HG02943 (cell line): ENCODE results near the gene MREG.
"Not testable (repeated sequence)": the region's sequence is repeated elsewhere in the genome, so short reads cannot be mapped to it uniquely, and the experiment has no call there.

Source experiments
- ATAC-seq: cut with Tn5 transposase; IDR thresholded peaks from one replicate; pipeline ENCODE4 v1.9.1; 2021; ENCODE audit warnings: mild to moderate bottlenecking, low read depth, moderate library complexity; ENCODE audit not compliant: unreplicated experiment

Gene MREG

GRCh38 chr2:215997219-215997618 lies 16.1 kb downstream of the MREG start:
- no peak for ATAC-seq

- no peak for ATAC-seq
Measured at GRCh38 chr2:215994911-215995310, 18.4 kb downstream of the MREG start.

GRCh38 chr2:215988556-215989207 lies 24.7 kb downstream of the MREG start:
- not testable (repeated sequence) for ATAC-seq

GRCh38 chr2:215985257-215985656 lies 28.1 kb downstream of the MREG start:
- no peak for ATAC-seq

- no peak for ATAC-seq
Measured at GRCh38 chr2:215984661-215985060, 28.7 kb downstream of the MREG start.

- peak; percentile 63 for ATAC-seq
Measured at GRCh38 chr2:215983581-215984351, 29.6 kb downstream of the MREG start.

- no peak for ATAC-seq
Measured at GRCh38 chr2:215982465-215982875, 30.9 kb downstream of the MREG start.

GRCh38 chr2:215981115-215981514 lies 32.2 kb downstream of the MREG start:
- ATAC-seq, result no peak

GRCh38 chr2:215979620-215980019 lies 33.7 kb downstream of the MREG start:
- no peak for ATAC-seq

- no peak for ATAC-seq
Measured at GRCh38 chr2:215974700-215975429, 38.5 kb downstream of the MREG start.

GRCh38 chr2:215973954-215974699 lies 39.2 kb downstream of the MREG start:
- ATAC-seq, result no peak

- ATAC-seq, result no peak
Measured at GRCh38 chr2:215973145-215973792, 40.1 kb downstream of the MREG start.

- ATAC-seq, result no peak
Measured at GRCh38 chr2:215971671-215972070, 41.7 kb downstream of the MREG start.

GRCh38 chr2:215970894-215971293 lies 42.5 kb downstream of the MREG start:
- not testable (repeated sequence) for ATAC-seq

GRCh38 chr2:215970425-215970824 lies 42.9 kb downstream of the MREG start:
- ATAC-seq, result no peak

GRCh38 chr2:215969131-215969841 lies 44.1 kb downstream of the MREG start:
- no peak for ATAC-seq

GRCh38 chr2:215968499-215968898 lies 44.9 kb downstream of the MREG start:
- no peak for ATAC-seq

GRCh38 chr2:215967590-215968378 lies 45.6 kb downstream of the MREG start:
- no peak for ATAC-seq

GRCh38 chr2:215966951-215967350 lies 46.4 kb downstream of the MREG start:
- ATAC-seq, result no peak
